ENCODE measurements around the gene MAP3K20. TPM values are rescaled to one million over a fixed set of nuclear protein-coding genes. Genes with fewer than 3 reads are reported as not detected.

MAP3K20 gene
- total RNA-seq, 1 experiment from 2014 or later: 40.0 TPM

GRCh38 chr2:173185437-173185836, 109.8 kb downstream of the MAP3K20 start:
- Histone ChIP-seq H3K36me3 (ENCODE audit: insufficient read depth, low read length, poor library complexity, severe bottlenecking) (no peaks in the 10 kb centered on the region), H3K4me1 (ENCODE audit: insufficient read depth, low read length, poor library complexity, severe bottlenecking) (peaks cover 12% of the 10 kb centered on the region), H3K27me3 (replicated peaks; ENCODE audit: insufficient read depth, low read depth, low read length, poor library complexity) (no peaks in the 10 kb centered on the region), H3K9me3 (ENCODE audit: low read depth, low read length, poor library complexity, severe bottlenecking) (peaks cover 5% of the 10 kb centered on the region), H3K4me3 (ENCODE audit: low read depth, low read length, poor library complexity, severe bottlenecking) (no peak overlapping the region), H3K27ac (ENCODE audit: low read depth, low read length, poor library complexity, severe bottlenecking) (no peak overlapping the region)
- no TSS peak for BruUV-seq (replicated peaks)
- ChIA-PET CTCF (no interaction called here), POLR2A (ENCODE audit: low non-redundant PET) (no interaction called here)
- intact Hi-C loops (cut with micrococcal nuclease; ENCODE audit: unreplicated experiment): no loop called here
- no peak for DNase-seq (ENCODE audit: low spot score)
- TF ChIP-seq EZH2 (IDR thresholded peaks at IDR 0.05; ENCODE audit: borderline replicate concordance, low read depth, low read length, poor library complexity, severe bottlenecking) (no peak), CTCF (conservative IDR thresholded peaks at IDR 0.05; ENCODE audit: low read depth, low read length) (no peak)

- Histone ChIP-seq H3K36me3 (ENCODE audit: insufficient read depth, low read length, poor library complexity, severe bottlenecking) (no peaks in the 10 kb centered on the region), H3K9me3 (ENCODE audit: low read depth, low read length, poor library complexity, severe bottlenecking) (no peaks in the 10 kb centered on the region), H3K27ac (ENCODE audit: low read depth, low read length, poor library complexity, severe bottlenecking) (no peak overlapping the region), H3K4me1 (ENCODE audit: insufficient read depth, low read length, poor library complexity, severe bottlenecking) (peaks cover 12% of the 10 kb centered on the region), H3K4me3 (ENCODE audit: low read depth, low read length, poor library complexity, severe bottlenecking) (no peak overlapping the region), H3K27me3 (replicated peaks; ENCODE audit: insufficient read depth, low read depth, low read length, poor library complexity) (no peaks in the 10 kb centered on the region)
- intact Hi-C loops (cut with micrococcal nuclease; ENCODE audit: unreplicated experiment): no loop called here
- BruUV-seq (replicated peaks): no TSS peak
- ChIA-PET POLR2A (ENCODE audit: low non-redundant PET) (no interaction called here), CTCF (interaction anchor here (0.5 kb wide), 1 partner anchor 64 kb away, joined by 3 read pairs; no protein-coding TSS in a partner anchor)
- no peak for TF ChIP-seq CTCF (conservative IDR thresholded peaks at IDR 0.05; ENCODE audit: low read depth, low read length)
- no peak for TF ChIP-seq EZH2 (IDR thresholded peaks at IDR 0.05; ENCODE audit: borderline replicate concordance, low read depth, low read length, poor library complexity, severe bottlenecking)
- no peak for DNase-seq (ENCODE audit: low spot score)
Measured at GRCh38 chr2:173187941-173188788, 112.5 kb downstream of the MAP3K20 start.

DNA sequence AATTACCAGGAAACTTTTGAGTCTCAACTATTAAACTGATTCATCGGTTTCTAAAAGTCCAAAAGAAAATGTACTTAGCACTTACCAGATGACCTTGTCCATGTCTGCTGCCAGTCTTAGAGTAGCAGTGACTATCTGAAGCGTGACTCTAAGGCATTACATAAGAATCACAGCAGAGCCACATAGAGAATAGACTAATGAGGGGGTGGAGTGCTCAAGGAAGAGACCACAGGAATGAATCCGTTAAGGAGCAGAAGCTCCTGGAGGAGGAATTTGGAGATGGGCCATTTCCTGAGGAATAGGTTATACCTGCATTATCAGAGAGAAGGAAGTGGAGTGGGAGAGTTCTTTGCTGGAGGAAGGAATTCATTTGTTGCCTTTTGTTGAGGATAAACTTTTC, 116.0 kb downstream of the MAP3K20 start:
- CTCF ChIA-PET: no interaction called here
- DNase-seq (ENCODE audit: low spot score): no peak
- BruUV-seq (replicated peaks): no TSS peak
- Histone ChIP-seq H3K9me3 (ENCODE audit: low read depth, low read length, poor library complexity, severe bottlenecking) (no peaks in the 10 kb centered on the region), H3K36me3 (ENCODE audit: insufficient read depth, low read length, poor library complexity, severe bottlenecking) (no peaks in the 10 kb centered on the region), H3K4me3 (ENCODE audit: low read depth, low read length, poor library complexity, severe bottlenecking) (no peak overlapping the region), H3K4me1 (ENCODE audit: insufficient read depth, low read length, poor library complexity, severe bottlenecking) (peaks cover 19% of the 10 kb centered on the region), H3K27me3 (replicated peaks; ENCODE audit: insufficient read depth, low read depth, low read length, poor library complexity) (no peaks in the 10 kb centered on the region), H3K27ac (ENCODE audit: low read depth, low read length, poor library complexity, severe bottlenecking) (no peak overlapping the region)
- TF ChIP-seq EZH2 (IDR thresholded peaks at IDR 0.05; ENCODE audit: borderline replicate concordance, low read depth, low read length, poor library complexity, severe bottlenecking): no peak
- no peak for TF ChIP-seq CTCF (conservative IDR thresholded peaks at IDR 0.05; ENCODE audit: low read depth, low read length)
- intact Hi-C loops (cut with micrococcal nuclease; ENCODE audit: unreplicated experiment): no loop called here
- POLR2A ChIA-PET (ENCODE audit: low non-redundant PET): no interaction called here

Measured in A673 (cell line).